Measurements from ENCODE around the gene TRAF4.
"Not testable (repeated sequence)": the region's sequence is repeated elsewhere in the genome, so short reads cannot be mapped to it uniquely, and the experiment has no call there.

The TRAF4 gene

DNA sequence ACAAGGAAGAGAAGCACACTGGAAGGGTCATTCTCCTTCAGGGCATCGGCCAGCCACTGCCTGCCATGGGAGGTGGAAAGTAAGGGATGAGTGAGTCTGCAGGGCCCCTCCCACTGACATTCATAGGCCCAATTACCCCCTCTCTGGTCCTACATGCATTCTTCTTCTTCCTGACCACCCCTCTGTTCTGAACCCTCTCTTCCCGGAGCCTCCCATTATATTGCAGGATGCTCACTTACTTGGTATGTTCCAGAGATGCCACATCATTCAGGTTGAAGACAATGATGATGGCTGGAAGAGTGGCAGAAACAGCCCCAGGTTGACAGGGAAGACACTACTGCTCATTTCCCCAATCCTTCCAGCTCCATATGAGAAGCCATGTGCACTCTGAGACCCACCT lies 28.6 kb upstream of the TRAF4 start:
- no peak for DNase-seq (ENCODE audit: low spot score)

- no peak for DNase-seq (ENCODE audit: low spot score)
These were observed 26.9 kb upstream of the TRAF4 start for GRCh38 chr17:28716740-28717577.

DNA sequence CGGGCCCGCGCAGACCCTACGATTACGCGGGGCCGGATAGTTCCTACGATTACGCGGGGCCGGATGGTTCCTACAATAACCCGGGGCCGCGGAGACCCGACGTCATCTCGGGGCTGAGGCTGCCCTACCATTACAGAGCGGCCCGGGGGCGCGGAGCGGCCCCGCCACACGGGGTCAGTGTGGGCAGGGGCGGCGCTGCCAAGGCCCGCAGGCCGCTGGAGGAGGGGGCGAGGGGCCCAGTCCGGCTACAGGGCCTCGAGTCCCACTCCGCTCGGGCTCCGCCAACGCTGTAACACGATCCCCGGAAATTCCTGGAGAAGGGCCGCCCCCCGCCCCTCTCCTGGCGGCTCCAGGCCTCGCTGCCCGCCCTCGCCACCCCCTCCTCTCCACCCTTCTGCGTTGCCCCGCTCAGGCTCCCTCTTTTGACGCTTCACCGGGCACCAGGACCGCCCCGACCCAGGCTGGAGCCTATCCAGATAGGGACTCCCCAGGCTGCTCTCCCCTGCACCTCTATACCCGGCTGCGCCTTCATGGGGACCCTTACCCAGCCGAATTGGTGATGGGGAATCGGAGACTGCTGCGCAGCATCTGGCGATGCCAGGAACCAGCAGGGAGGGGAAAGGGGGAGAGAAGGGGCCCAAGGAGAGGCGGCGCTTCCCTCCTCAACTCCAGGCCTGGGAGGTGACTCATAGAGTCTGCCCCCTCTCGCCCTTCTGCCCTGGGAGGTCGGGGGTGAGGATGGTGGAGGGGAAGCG lies 26.1 kb upstream of the TRAF4 start, which contains the start of gene RAB34:
Gene RAB34, minus strand, starts transcription at position 291 of the 755 bp plus-strand sequence. CDS start 602 bp downstream, outside the sequence.
- no peak for DNase-seq (ENCODE audit: low spot score)

GRCh38 chr17:28718333-28719020 lies 25.3 kb upstream of the TRAF4 start:
- DNase-seq (ENCODE audit: low spot score), result no peak

DNA sequence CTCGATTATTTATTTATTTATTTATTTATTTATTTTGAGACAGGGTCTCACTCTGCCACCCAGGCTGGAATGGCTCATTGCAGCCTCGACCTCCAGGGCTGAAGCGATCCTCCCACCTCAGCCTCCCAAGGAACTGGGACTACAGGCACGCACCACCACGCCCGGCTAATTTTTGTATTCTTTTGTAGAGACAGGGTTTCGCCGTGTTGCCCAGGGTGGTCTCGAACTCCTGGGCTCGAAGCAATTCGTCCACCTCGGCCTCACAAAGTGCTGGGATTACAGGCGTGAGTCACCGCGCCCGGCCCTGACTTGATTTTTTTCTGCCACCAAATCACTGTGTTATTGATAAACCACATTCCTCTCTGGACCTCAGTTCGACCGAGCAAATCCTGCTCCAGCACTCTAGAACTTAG lies 24.8 kb upstream of the TRAF4 start:
- DNase-seq (ENCODE audit: low spot score), result no peak

- DNase-seq (ENCODE audit: low spot score), result no peak
These were observed 23.4 kb upstream of the TRAF4 start for GRCh38 chr17:28720247-28720996.

DNA sequence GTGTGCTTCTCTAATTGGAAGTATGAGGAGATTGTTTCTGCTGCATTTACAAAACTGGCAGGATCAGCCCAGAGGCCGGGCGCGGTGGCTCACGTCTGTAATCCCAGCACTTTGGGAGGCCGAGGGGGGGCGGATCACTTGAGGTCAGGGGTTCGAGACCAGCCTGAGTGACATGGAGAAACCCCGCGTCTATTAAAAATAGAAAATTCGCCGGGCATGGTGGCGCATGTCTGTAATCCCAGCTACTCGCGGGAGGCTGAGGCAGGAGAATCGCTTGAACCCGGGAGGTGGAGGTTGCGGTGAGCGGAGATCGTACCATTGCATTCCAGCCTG lies 22.8 kb upstream of the TRAF4 start:
- DNase-seq (ENCODE audit: low spot score), result not testable (repeated sequence)

DNA sequence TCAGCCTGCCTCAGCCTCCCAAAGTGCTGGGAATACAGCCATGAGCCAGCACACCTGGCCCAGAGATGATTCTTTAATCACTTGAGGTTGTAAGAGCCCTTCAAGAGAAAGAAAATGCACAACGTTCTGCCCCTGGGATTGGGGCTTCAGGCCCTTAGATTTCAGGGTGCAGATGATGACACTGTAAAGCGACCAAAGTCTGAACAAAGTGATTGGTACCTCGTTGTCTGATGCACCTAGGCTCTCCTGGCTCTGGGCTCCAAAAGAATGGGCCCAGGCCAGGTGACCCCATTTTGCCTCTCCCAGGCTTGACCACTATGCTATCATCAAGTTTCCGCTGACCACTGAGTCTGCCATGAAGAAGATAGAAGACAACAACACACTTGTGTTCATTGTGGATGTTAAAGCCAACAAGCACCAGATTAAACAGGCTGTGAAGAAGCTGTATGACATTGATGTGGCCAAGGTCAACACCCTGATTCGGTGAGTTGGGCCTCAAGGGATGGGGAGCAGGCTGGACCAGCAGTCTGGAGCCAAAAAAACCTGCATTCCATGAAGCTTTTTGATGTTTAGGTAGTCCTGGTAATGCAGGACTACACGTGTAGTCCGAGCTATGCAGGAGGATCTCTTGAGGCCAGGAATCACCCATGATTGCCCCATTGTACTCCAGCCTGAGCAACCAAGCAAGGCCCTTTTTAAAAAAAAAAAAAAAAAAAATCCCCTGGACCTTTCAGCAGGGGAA lies 21.2 kb upstream of the TRAF4 start:
- no peak for DNase-seq (ENCODE audit: low spot score)

- DNase-seq (ENCODE audit: low spot score), result no peak
These were observed 20.5 kb upstream of the TRAF4 start for GRCh38 chr17:28723159-28723835.

DNA sequence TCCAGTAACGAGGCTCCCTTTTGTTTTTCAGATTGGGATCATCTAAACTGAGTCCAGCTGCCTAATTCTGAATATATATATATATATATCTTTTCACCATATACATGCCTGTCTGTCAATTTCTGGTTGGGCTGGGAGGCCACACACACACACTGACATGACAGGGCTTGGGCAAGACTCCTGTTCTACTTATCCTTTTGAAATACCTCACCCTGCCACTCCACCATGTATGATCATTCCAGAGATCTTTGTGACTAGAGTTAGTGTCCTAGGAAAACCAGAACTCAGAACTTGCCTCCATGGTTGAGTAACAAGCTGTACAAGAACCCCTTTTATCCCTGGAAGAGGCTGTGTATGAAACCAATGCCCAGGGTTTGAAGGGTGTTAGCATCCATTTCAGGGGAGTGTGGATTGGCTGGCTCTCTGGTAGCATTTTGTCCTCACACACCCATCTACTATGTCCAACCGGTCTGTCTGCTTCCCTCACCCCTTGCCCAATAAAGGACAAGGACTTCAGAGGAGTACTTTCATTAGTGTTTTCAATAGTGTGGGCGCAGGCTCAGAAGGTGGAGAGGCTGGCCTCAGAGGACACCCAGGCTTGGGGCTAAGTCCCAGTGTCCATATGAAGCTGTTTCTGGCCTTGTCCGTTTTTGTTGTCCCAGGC lies 19.8 kb upstream of the TRAF4 start:
- not testable (repeated sequence) for DNase-seq (ENCODE audit: low spot score)

DNA sequence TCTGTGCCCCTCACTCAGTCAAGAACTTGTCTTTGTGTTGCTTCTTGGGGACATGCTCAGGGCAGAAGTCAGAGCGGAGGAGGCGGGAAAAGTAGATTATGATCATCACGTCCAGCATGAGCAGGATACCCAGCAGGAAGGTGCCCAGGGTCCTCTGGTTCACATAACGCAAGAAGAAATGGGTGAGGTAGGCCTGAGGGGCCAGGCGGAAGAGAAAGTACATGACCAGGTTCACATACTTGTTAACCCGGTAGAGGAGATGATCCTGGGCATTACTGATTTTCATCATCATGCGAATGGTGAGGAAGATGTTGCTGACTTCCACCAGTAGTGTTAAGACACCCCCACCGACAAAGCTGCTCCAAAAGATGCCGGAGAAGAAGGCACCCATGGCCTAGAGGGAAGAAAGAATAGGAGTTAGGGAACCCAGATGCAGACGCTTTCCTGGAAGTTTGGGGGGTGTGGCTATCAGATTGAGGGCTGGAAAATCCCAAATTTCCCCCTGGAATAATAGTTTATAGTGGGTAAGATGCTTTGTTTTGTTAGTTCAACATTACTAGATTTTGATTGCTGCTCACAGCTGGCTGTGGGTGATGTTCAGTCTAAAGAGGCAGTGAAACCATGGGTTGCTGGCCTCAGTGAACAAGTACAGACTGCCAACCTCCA lies 19.2 kb upstream of the TRAF4 start:
- DNase-seq (ENCODE audit: low spot score), result peak; percentile 57

GRCh38 chr17:28725166-28725659 lies 18.6 kb upstream of the TRAF4 start:
- DNase-seq (ENCODE audit: low spot score), result no peak

DNA sequence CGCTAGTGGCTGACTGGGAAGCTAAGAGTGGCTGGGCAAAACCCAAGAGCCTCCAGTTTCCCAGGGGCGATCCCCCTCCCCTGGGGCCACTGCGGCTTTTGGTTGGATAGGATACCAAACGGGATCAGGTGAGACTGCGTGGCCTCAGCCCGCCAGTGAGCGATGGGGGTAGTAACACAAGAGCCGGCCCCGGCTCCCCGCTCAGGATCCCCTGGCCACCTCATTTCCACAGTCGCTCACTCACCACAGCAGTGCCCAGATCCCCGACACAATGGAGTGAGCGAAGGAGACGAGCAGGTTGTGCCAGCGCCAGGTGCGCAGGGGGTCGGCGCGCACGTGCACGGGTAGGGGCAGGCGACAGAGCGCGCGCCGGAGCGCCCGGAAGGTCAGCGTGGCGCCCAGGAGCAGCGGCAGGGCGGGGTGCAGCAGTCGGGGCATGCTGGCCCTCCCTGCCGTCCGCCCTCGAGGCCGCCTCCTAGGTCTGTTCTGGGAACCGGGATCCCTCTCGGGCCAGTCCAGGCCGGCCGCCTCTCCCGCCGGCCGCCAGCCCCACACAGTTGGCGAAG lies 18.1 kb upstream of the TRAF4 start:
- DNase-seq (ENCODE audit: low spot score), result peak; percentile 38

GRCh38 chr17:28726226-28726626 lies 17.6 kb upstream of the TRAF4 start, which contains the start of gene TLCD1:
TLCD1 (minus strand) TSS chr17:28726233; CDS start chr17:28726097, 136 bp downstream.
- DNase-seq (ENCODE audit: low spot score), result peak; percentile 84

- peak; percentile 87 for DNase-seq (ENCODE audit: low spot score)
These were observed 17.0 kb upstream of the TRAF4 start for GRCh38 chr17:28726627-28727491.

- peak; percentile 91 for DNase-seq (ENCODE audit: low spot score)
These were observed 15.2 kb upstream of the TRAF4 start, which contains the start of gene NEK8 for GRCh38 chr17:28728364-28729200. NEK8 (plus strand) TSS chr17:28728788; CDS start chr17:28728814, 26 bp downstream.

GRCh38 chr17:28729950-28730330 lies 13.9 kb upstream of the TRAF4 start:
- DNase-seq (ENCODE audit: low spot score), result no peak
